ENCODE measurements around the gene OSBP2.

- TF ChIP-seq CTCF (optimal IDR thresholded peaks at IDR 0.05 in 1 of 3, IDR thresholded peaks at IDR 0.05 in 1 of 3, conservative IDR thresholded peaks at IDR 0.05 in 1 of 3; ENCODE audit: extremely low read depth in 1 of 3, insufficient read depth in 2 of 3, low read length in 3 of 3) (no peak), EZH2 (IDR thresholded peaks at IDR 0.05; ENCODE audit: low read length) (no peak)
These were observed 188.4 kb downstream of the OSBP2 start for GRCh38 chr22:30882974-30883533.

All from keratinocyte (primary cell).